PC-3 (cell line): ENCODE data around the gene AFMID. TPM values are rescaled to one million over a fixed set of nuclear protein-coding genes. Genes with fewer than 3 reads are reported as not detected.
A peak's percentile ranks its signal among the peaks of the same experiment; 100 is the strongest.
"Not testable (repeated sequence)": the region's sequence is repeated elsewhere in the genome, so short reads cannot be mapped to it uniquely, and the experiment has no call there.

ENCODE experiments used
- ATAC-seq: fragments of 200-7000 bp; cut with Tn5 transposase; 2 replicates; pipeline ENCODE4 v1.9.1; 2020; ENCODE audit warnings: mild to moderate bottlenecking, moderate library complexity
- BruUV-seq: library from RNA; stranded (reverse); fragments of 400-500 nt; replicated peaks from 2 replicates; lab custom pipeline; 2021; lab: Mats Ljungman, UMichigan
- CTCF ChIA-PET: fragments of 300-600 bp; sonication (Branson Sonifier 250); formaldehyde crosslinking; loops from one replicate; lab custom pipeline; 2022; ENCODE audit warnings: antibody characterized with exemption; lab: Charles Lee
- POLR2A ChIA-PET: fragments of 300-600 bp; sonication (Branson Sonifier 250); formaldehyde crosslinking; loops from one replicate; lab custom pipeline; 2022; ENCODE audit warnings: antibody characterized with exemption; ENCODE audit not compliant: unreplicated experiment; lab: Charles Lee
- DNase-seq: peaks from one replicate; pipeline ENCODE4 v3.0.0-alpha.2; 2015
- H2AFZ ChIP-seq: fragments of 300-600 bp; sonication (generic); 2 replicates; pipeline ENCODE4 v1.6.0; 2016; ENCODE audit warnings: antibody characterized with exemption, low read length
- H3F3A ChIP-seq: fragments of 300-600 bp; sonication (generic); one replicate; pipeline ENCODE4 v1.6.0; 2017; ENCODE audit warnings: antibody characterized with exemption, low read length, control low read depth, mild to moderate bottlenecking; ENCODE audit not compliant: unreplicated experiment
- H3K27ac ChIP-seq: fragments of 300-600 bp; sonication (generic); 2 replicates; pipeline ENCODE4 v1.5.1; 2016; ENCODE audit warnings: mild to moderate bottlenecking, low read length
- H3K27me3 ChIP-seq: fragments of 300-600 bp; sonication (generic); 2 replicates; pipeline ENCODE4 v1.6.1; 2016; ENCODE audit warnings: low read length, mixed read lengths
- H3K36me3 ChIP-seq: fragments of 300-600 bp; sonication (generic); 2 replicates; pipeline ENCODE4 v1.6.1; 2016; ENCODE audit warnings: low read depth, mixed run types, low read length, mixed read lengths
- H3K4me1 ChIP-seq: fragments of 300-600 bp; sonication (generic); 2 replicates; pipeline ENCODE4 v1.5.1; 2016; ENCODE audit warnings: low read length; ENCODE audit not compliant: insufficient read depth
- H3K4me2 ChIP-seq: fragments of 300-600 bp; sonication (generic); 2 replicates; pipeline ENCODE4 v1.6.0; 2016; ENCODE audit warnings: low read length
- H3K4me3 ChIP-seq: fragments of 300-600 bp; sonication (generic); 2 replicates; pipeline ENCODE4 v1.5.1; 2016; ENCODE audit warnings: mild to moderate bottlenecking, low read length, mixed read lengths
- H3K79me2 ChIP-seq: fragments of 300-600 bp; sonication (generic); 2 replicates; pipeline ENCODE4 v1.6.1; 2017; ENCODE audit warnings: low read length, mixed read lengths
- H3K9ac ChIP-seq: fragments of 300-600 bp; sonication (generic); 2 replicates; pipeline ENCODE4 v1.6.0; 2016; ENCODE audit warnings: mild to moderate bottlenecking, low read length
- H3K9me2 ChIP-seq: fragments of 300-600 bp; sonication (generic); replicated peaks from 2 replicates; pipeline ENCODE4 v1.6.1; 2016; ENCODE audit warnings: mixed run types, low read length, mixed read lengths
- H3K9me3 ChIP-seq: fragments of 300-600 bp; sonication (generic); 2 replicates; pipeline ENCODE4 v1.6.1; 2016; ENCODE audit warnings: low read length, mixed read lengths
- H4K20me1 ChIP-seq: fragments of 300-600 bp; sonication (generic); 2 replicates; pipeline ENCODE4 v1.6.1; 2016; ENCODE audit warnings: low read length, mixed read lengths
- EZH2 ChIP-seq: fragments of 300-600 bp; sonication (generic); IDR thresholded peaks from one replicate; pipeline ENCODE4 v1.6.1; 2017; ENCODE audit warnings: antibody characterized with exemption, mild to moderate bottlenecking, low read length; ENCODE audit not compliant: unreplicated experiment
- EZH2phosphoT487 ChIP-seq: fragments of 300-600 bp; sonication (generic); IDR thresholded peaks from 2 replicates; pipeline ENCODE4 v1.6.1; 2018; ENCODE audit warnings: mild to moderate bottlenecking, antibody characterized with exemption, low read length, borderline replicate concordance
- intact Hi-C: fragments of 100-400 bp; cut with micrococcal nuclease; formaldehyde crosslinking; loops from 2 replicates; pipeline ENCODE4 v1.9.0; 2023
- total RNA-seq: library from RNA; depleted of rRNA; stranded (reverse); fragments of >200 nt; gene quantifications from 2 replicates; pipeline ENCODE4 v1.2.3, GENCODE V29; 2014
- TF ChIP-seq, protein P1 (sequence below): fragments of 300-600 bp; sonication (generic); conservative IDR thresholded peaks from 2 replicates; pipeline ENCODE4 v1.5.1; 2017; ENCODE audit warnings: antibody characterized with exemption, low read depth, mild to moderate bottlenecking, low read length

AFMID gene
- total RNA-seq, 1 experiment from 2014 or later, result 58.9 TPM

GRCh38 chr17:78170692-78171590 is 16.2 kb upstream of the AFMID start:
- no TSS peak for BruUV-seq
- Histone ChIP-seq H3K36me3 (peaks cover 23% of the 10 kb centered on the region; the same call in 1 of the 2 replicates), H3K9ac (no peak overlapping the region), H3K4me3 (no peak overlapping the region), H3K27ac (no peak overlapping the region), H3K4me2 (no peak overlapping the region), H3K4me1 (peaks cover 20% of the 10 kb centered on the region), H2AFZ (no peak overlapping the region), H3K79me2 (peaks cover 33% of the 10 kb centered on the region), H3K9me2 (no peaks in the 10 kb centered on the region), H4K20me1 (peaks cover 19% of the 10 kb centered on the region), H3K27me3 (no peaks in the 10 kb centered on the region), H3K9me3 (no peaks in the 10 kb centered on the region), H3F3A (peaks cover 23% of the 10 kb centered on the region)
- no peak for TF ChIP-seq EZH2
- TF ChIP-seq EZH2phosphoT487, result no peak
- TF ChIP-seq, protein P1, sequence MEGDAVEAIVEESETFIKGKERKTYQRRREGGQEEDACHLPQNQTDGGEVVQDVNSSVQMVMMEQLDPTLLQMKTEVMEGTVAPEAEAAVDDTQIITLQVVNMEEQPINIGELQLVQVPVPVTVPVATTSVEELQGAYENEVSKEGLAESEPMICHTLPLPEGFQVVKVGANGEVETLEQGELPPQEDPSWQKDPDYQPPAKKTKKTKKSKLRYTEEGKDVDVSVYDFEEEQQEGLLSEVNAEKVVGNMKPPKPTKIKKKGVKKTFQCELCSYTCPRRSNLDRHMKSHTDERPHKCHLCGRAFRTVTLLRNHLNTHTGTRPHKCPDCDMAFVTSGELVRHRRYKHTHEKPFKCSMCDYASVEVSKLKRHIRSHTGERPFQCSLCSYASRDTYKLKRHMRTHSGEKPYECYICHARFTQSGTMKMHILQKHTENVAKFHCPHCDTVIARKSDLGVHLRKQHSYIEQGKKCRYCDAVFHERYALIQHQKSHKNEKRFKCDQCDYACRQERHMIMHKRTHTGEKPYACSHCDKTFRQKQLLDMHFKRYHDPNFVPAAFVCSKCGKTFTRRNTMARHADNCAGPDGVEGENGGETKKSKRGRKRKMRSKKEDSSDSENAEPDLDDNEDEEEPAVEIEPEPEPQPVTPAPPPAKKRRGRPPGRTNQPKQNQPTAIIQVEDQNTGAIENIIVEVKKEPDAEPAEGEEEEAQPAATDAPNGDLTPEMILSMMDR, result no peak
- POLR2A ChIA-PET, result no interaction called here
- DNase-seq (no peak), ATAC-seq (no peak)
- intact Hi-C loops, result no loop called here
- CTCF ChIA-PET, result no interaction called here

- H3K27me3 ChIP-seq, BruUV-seq, H3K27ac ChIP-seq, DNase-seq, ATAC-seq, H3K4me2 ChIP-seq, H3K9ac ChIP-seq, CTCF ChIA-PET, intact Hi-C loops, H3K9me2 ChIP-seq, H3K9me3 ChIP-seq, H2AFZ ChIP-seq, H3K4me3 ChIP-seq: not testable (repeated sequence)
- POLR2A ChIA-PET, result interaction anchor here (0.6 kb wide), 1 partner anchor 15 kb away, joined by 3 read pairs; the partner anchor contains the start of genes AFMID and TK1
- Histone ChIP-seq H3K79me2 (peaks cover 33% of the 10 kb centered on the region), H3K4me1 (peaks cover 20% of the 10 kb centered on the region), H3K36me3 (peaks cover 26% of the 10 kb centered on the region; the same call in 1 of the 2 replicates), H4K20me1 (peaks cover 19% of the 10 kb centered on the region), H3F3A (peaks cover 23% of the 10 kb centered on the region)
Observed at GRCh38 chr17:78171591-78172248, 15.4 kb upstream of the AFMID start.

GRCh38 chr17:78172249-78173051 is 14.7 kb upstream of the AFMID start:
- Histone ChIP-seq H2AFZ (no peak overlapping the region), H3K4me1 (peaks cover 20% of the 10 kb centered on the region), H4K20me1 (peaks cover 19% of the 10 kb centered on the region), H3K4me3 (no peak overlapping the region), H3K27me3 (no peaks in the 10 kb centered on the region), H3K9me3 (no peaks in the 10 kb centered on the region), H3K4me2 (no peak overlapping the region), H3K27ac (no peak overlapping the region), H3K9ac (no peak overlapping the region), H3F3A (peaks cover 23% of the 10 kb centered on the region), H3K9me2 (no peaks in the 10 kb centered on the region), H3K36me3 (peaks cover 31% of the 10 kb centered on the region; the same call in 1 of the 2 replicates), H3K79me2 (peaks cover 33% of the 10 kb centered on the region)
- DNase-seq (no peak), ATAC-seq (peak; percentile 8; the same call in 1 of the 2 replicates)
- ChIA-PET CTCF (no interaction called here), POLR2A (interaction anchor here (0.6 kb wide), 1 partner anchor 15 kb away, joined by 3 read pairs; the partner anchor contains the start of genes AFMID and TK1)
- BruUV-seq, result no TSS peak
- TF ChIP-seq, protein P1, result no peak
- TF ChIP-seq EZH2 (no peak), EZH2phosphoT487 (no peak)
- intact Hi-C loops, result no loop called here
